ENCODE results near the gene RORC.
"Not testable (repeated sequence)": the region's sequence is repeated elsewhere in the genome, so short reads cannot be mapped to it uniquely, and the experiment has no call there.

Gene RORC

GRCh38 chr1:151782741-151783140, 48.9 kb downstream of the RORC start:
- TF ChIP-seq Cebpa-rat (IDR thresholded peaks at IDR 0.05): no peak
- Histone ChIP-seq H3K27ac (no peak overlapping the region), H3K27me3 (no peaks in the 10 kb centered on the region), H3K9me3 (no peaks in the 10 kb centered on the region), H3K36me3 (peaks cover 23% of the 10 kb centered on the region; the same call in 1 of the 2 replicates), H3K4me1 (peaks cover 18% of the 10 kb centered on the region), H4K20me1 (no peaks in the 10 kb centered on the region), H3K9ac (no peak overlapping the region), H3K4me3 (no peak overlapping the region), H3K4me2 (no peak overlapping the region)

DNA sequence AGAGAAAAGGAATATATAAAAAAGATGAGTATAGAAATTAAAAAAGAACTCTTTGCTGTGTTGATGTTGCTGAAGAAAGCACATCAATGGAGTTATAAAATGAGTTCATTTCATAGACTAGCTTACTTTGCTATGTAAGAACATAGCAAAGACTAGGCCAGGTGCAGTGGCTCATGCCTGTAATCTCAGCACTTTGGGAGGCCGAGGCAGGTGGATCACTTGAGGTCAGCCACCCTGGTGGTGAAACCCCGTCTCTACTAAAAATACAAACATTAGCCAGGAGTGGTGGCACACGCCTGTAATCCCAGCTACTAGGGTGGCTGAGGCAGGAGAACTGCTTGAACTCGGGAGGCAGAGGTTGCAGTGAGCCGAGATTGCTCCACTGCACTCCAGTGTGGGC, 49.6 kb downstream of the RORC start:
- H3K9ac ChIP-seq, H3K27ac ChIP-seq, H4K20me1 ChIP-seq, H3K4me2 ChIP-seq, H3K27me3 ChIP-seq, H3K4me3 ChIP-seq, H3K9me3 ChIP-seq: not testable (repeated sequence)
- H3K4me1 ChIP-seq: peaks cover 18% of the 10 kb centered on the region
- H3K36me3 ChIP-seq: peaks cover 23% of the 10 kb centered on the region; the same call in 1 of the 2 replicates

DNA sequence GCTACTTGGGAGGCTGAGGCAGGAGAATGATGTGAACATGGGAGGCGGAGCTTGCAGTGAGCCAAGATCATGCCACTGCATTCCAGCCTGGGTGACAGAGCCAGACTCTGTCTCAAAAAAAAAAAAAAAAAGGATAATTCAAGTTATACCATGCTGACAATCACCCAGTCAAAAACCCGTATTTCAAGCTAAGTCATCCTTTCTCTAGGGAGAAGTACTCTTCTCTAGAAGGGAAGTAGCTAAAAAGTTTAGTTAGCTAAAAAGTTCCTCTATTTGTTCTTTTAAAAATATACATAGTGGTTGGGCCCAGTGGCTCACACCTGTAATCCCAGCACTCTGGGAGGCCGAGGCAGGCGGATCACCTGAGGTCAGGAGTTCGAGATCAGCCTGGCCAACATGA, 50.9 kb downstream of the RORC start:
- H4K20me1 ChIP-seq, H3K27ac ChIP-seq, H3K4me3 ChIP-seq, H3K9me3 ChIP-seq, H3K27me3 ChIP-seq, H3K9ac ChIP-seq, H3K4me2 ChIP-seq: not testable (repeated sequence)
- Histone ChIP-seq H3K36me3 (peaks cover 34% of the 10 kb centered on the region), H3K4me1 (peaks cover 18% of the 10 kb centered on the region)

- Histone ChIP-seq H3K4me2 (peak overlapping the region; percentile 59), H3K27ac (no peak overlapping the region), H4K20me1 (no peaks in the 10 kb centered on the region), H3K4me1 (peaks cover 18% of the 10 kb centered on the region), H3K9me3 (no peaks in the 10 kb centered on the region), H3K27me3 (no peaks in the 10 kb centered on the region), H3K36me3 (peaks cover 42% of the 10 kb centered on the region), H3K4me3 (no peak overlapping the region), H3K9ac (no peak overlapping the region)
- TF ChIP-seq Cebpa-rat (IDR thresholded peaks at IDR 0.05): no peak
These were observed 51.8 kb downstream of the RORC start for GRCh38 chr1:151779852-151780251.

- no peak overlapping the region for H3K4me3 ChIP-seq
- H3K9ac ChIP-seq: no peak overlapping the region
- peaks cover 53% of the 10 kb centered on the region for H3K36me3 ChIP-seq
- no peak overlapping the region for H3K27ac ChIP-seq
- H3K4me2 ChIP-seq: no peak overlapping the region
- no peak for TF ChIP-seq Cebpa-rat (IDR thresholded peaks at IDR 0.05)
- no peaks in the 10 kb centered on the region for H3K27me3 ChIP-seq
- peaks cover 9% of the 10 kb centered on the region for H3K4me1 ChIP-seq
- no peaks in the 10 kb centered on the region for H4K20me1 ChIP-seq
- no peaks in the 10 kb centered on the region for H3K9me3 ChIP-seq
These were observed 54.3 kb downstream of the RORC start for GRCh38 chr1:151777317-151777716.

GRCh38 chr1:151776665-151777062, 54.9 kb downstream of the RORC start:
- H3K36me3 ChIP-seq: peaks cover 48% of the 10 kb centered on the region
- no peak overlapping the region for H3K4me3 ChIP-seq
- no peak for TF ChIP-seq Cebpa-rat (IDR thresholded peaks at IDR 0.05)
- no peak overlapping the region for H3K27ac ChIP-seq
- no peaks in the 10 kb centered on the region for H4K20me1 ChIP-seq
- peaks cover 9% of the 10 kb centered on the region for H3K4me1 ChIP-seq
- H3K4me2 ChIP-seq: no peak overlapping the region
- no peaks in the 10 kb centered on the region for H3K9me3 ChIP-seq
- no peaks in the 10 kb centered on the region for H3K27me3 ChIP-seq
- H3K9ac ChIP-seq: no peak overlapping the region

GRCh38 chr1:151775894-151776664, 55.5 kb downstream of the RORC start:
- peaks cover 43% of the 10 kb centered on the region for H3K36me3 ChIP-seq
- H3K4me2 ChIP-seq: no peak overlapping the region
- no peaks in the 10 kb centered on the region for H3K9me3 ChIP-seq
- H3K4me3 ChIP-seq: no peak overlapping the region
- H3K9ac ChIP-seq: no peak overlapping the region
- no peaks in the 10 kb centered on the region for H3K27me3 ChIP-seq
- H3K4me1 ChIP-seq: peaks cover 9% of the 10 kb centered on the region
- TF ChIP-seq Cebpa-rat (IDR thresholded peaks at IDR 0.05): no peak
- no peaks in the 10 kb centered on the region for H4K20me1 ChIP-seq
- H3K27ac ChIP-seq: no peak overlapping the region

- TF ChIP-seq Cebpa-rat (IDR thresholded peaks at IDR 0.05): no peak
- Histone ChIP-seq H3K4me1 (peaks cover 2% of the 10 kb centered on the region), H3K4me2 (no peak overlapping the region), H3K27ac (no peak overlapping the region), H3K27me3 (no peaks in the 10 kb centered on the region), H3K4me3 (no peak overlapping the region), H4K20me1 (no peaks in the 10 kb centered on the region), H3K9ac (no peak overlapping the region), H3K9me3 (no peaks in the 10 kb centered on the region), H3K36me3 (peaks cover 43% of the 10 kb centered on the region)
These were observed 57.2 kb downstream of the RORC start for GRCh38 chr1:151774256-151774922.

GRCh38 chr1:151773702-151774101, 57.9 kb downstream of the RORC start:
- no peak overlapping the region for H3K9ac ChIP-seq
- no peak for TF ChIP-seq Cebpa-rat (IDR thresholded peaks at IDR 0.05)
- no peak overlapping the region for H3K4me2 ChIP-seq
- no peaks in the 10 kb centered on the region for H3K9me3 ChIP-seq
- H3K4me1 ChIP-seq: no peaks in the 10 kb centered on the region
- H3K27ac ChIP-seq: no peak overlapping the region
- H4K20me1 ChIP-seq: no peaks in the 10 kb centered on the region
- H3K4me3 ChIP-seq: no peak overlapping the region
- peaks cover 39% of the 10 kb centered on the region for H3K36me3 ChIP-seq
- H3K27me3 ChIP-seq: no peaks in the 10 kb centered on the region

DNA sequence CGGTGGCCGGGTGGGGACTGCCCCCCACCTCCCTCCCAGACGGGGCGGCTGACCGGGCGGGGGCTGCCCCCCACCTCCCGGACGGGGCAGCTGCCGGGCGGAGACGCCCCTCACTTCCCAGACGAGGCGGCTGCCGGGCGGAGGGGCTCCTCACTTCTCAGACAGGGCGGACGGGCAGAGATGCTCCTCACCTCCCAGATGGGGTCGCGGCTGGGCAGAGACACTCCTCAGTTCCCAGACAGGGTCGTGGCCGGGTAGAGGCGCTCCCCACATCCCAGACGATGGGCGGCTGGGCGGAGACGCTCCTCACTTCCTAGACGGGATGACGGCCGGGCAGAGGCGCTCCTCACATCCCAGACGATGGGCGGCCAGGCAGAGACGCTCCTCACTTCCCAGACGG, 62.3 kb downstream of the RORC start:
- not testable (repeated sequence) for H3K4me2 ChIP-seq, H4K20me1 ChIP-seq, H3K9me3 ChIP-seq, H3K36me3 ChIP-seq, H3K4me3 ChIP-seq, H3K27ac ChIP-seq, H3K9ac ChIP-seq, H3K4me1 ChIP-seq, H3K27me3 ChIP-seq

DNA sequence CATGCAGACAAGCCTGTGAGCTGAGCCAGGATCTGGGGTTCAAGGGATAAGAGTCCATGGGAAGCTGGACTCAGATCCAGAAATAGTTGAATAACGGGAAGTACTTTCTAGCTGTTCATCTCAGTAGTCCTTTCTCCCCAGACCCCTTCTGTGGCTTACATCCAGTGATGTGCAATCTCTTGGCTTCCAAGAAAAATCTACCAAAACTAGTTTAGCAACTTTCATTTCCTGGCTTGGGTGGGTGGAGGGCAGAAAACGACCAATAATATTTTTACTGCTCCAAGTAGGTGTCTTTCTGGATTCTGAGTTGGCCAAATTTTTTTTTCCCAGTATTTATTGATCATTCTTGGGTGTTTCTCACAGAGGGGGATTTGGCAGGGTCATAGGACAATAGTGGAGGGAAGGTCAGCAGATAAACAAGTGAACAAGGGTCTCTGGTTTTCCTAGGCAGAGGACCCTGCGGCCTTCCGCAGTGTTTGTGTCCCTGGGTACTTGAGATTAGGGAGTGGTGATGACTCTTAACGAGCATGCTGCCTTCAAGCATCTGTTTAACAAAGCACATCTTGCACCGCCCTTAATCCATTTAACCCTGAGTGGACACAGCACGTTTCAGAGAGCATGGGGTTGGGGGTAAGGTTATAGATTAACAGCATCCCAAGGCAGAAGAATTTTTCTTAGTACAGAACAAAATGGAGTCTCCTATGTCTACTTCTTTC, 63.1 kb downstream of the RORC start:
- not testable (repeated sequence) for H3K9ac ChIP-seq, H3K36me3 ChIP-seq, H3K27ac ChIP-seq, H3K9me3 ChIP-seq, H3K4me3 ChIP-seq, H3K4me1 ChIP-seq, H4K20me1 ChIP-seq, H3K27me3 ChIP-seq, H3K4me2 ChIP-seq

Measured in BLaER1 (cell line).